Epithelial cell of proximal tubule (primary cell): ENCODE results near the gene RAD17. TPM values are rescaled to one million over a fixed set of nuclear protein-coding genes. Genes with fewer than 3 reads are reported as not detected.
"Not testable (repeated sequence)": the region's sequence is repeated elsewhere in the genome, so short reads cannot be mapped to it uniquely, and the experiment has no call there.

Source experiments
- DNase-seq: peaks from one replicate; pipeline ENCODE4 v3.0.0-alpha.2; 2011; ENCODE audit warnings: low read depth
- H3K4me3 ChIP-seq: 2 replicates; pipeline ENCODE4 v1.5.1; 2011; ENCODE audit warnings: low read depth, mild to moderate bottlenecking, low read length
- CTCF ChIP-seq: conservative IDR thresholded peaks from 2 replicates; pipeline ENCODE4 v1.5.1; 2012; ENCODE audit warnings: low read depth, mild to moderate bottlenecking, low read length
- total RNA-seq: library from RNA; depleted of rRNA; stranded (reverse); fragments of >200 nt; gene quantifications from 2 replicates; pipeline ENCODE4 v1.2.3, GENCODE V29; 2015

RAD17 gene
- total RNA-seq, 1 donor from 2014 or later, result 12.4 TPM

- no peak for TF ChIP-seq CTCF
- H3K4me3 ChIP-seq, result no peak overlapping the region
- no peak for DNase-seq
Measured at GRCh38 chr5:69364850-69365249, 4.8 kb upstream of the RAD17 start.

- TF ChIP-seq CTCF, result no peak
- H3K4me3 ChIP-seq, result peak overlapping the region; percentile 91
- no peak for DNase-seq
Measured at GRCh38 chr5:69367697-69368279, 1.8 kb upstream of the RAD17 start.

- no peak for DNase-seq
- no peak for TF ChIP-seq CTCF
- H3K4me3 ChIP-seq, result peak overlapping the region; percentile 91
Measured at GRCh38 chr5:69368458-69369339, 919 bp upstream of the RAD17 start.

GRCh38 chr5:69370335-69370734 is 717 bp downstream of the RAD17 start:
- H3K4me3 ChIP-seq, result peak overlapping the region; percentile 91
- not testable (repeated sequence) for DNase-seq

- no peak for TF ChIP-seq CTCF
- no peak for DNase-seq
- no peak overlapping the region for H3K4me3 ChIP-seq
Measured at GRCh38 chr5:69372394-69372793, 2.8 kb downstream of the RAD17 start.

GRCh38 chr5:69374911-69375446 is 5.4 kb downstream of the RAD17 start:
- no peak for TF ChIP-seq CTCF
- DNase-seq, result no peak
- H3K4me3 ChIP-seq, result no peak overlapping the region

GRCh38 chr5:69378376-69378775 is 8.8 kb downstream of the RAD17 start:
- no peak for TF ChIP-seq CTCF
- no peak overlapping the region for H3K4me3 ChIP-seq
- no peak for DNase-seq
